NCI-H82 (cell line): Measurements from ENCODE around the gene CLP1.
A peak's percentile ranks its signal among the peaks of the same experiment; 100 is the strongest.
"Not testable (repeated sequence)": the region's sequence is repeated elsewhere in the genome, so short reads cannot be mapped to it uniquely, and the experiment has no call there.

ENCODE experiments used
- DNase-seq: peaks from one replicate; lab custom pipeline; 2025; lab: John Stamatoyannopoulos, UW

The CLP1 gene

DNA sequence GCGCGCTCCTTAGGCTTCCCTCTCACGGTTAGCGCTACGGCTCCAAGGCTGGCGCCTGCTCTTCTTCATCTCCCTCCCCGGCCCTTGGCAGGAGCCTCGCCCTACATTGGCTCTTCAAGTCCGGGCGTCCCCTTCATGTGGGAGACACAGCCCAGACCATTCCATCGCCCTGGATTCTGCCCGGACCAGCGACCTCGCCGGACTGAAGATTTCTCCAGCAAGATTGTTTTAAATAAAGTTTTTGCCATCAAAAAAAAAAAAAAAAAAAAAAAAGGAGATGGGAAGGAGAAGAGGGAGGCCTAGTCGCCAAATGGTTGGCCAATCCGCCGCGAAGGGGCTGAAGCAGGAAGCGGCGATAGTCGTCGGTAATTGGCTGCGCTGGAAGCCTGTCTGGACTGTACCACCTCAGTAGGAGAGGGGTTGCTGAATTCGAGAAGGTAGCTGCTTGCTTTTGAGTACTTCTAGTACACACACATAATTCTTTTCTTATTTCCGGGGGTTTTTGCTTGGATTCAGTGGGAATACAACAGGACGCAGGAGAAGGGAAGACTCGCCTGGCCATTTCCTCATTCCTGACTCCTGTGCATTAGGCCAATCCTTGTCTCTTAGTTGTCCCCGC lies 9.7 kb downstream of the CLP1 start:
- DNase-seq: peak; percentile 98

DNA sequence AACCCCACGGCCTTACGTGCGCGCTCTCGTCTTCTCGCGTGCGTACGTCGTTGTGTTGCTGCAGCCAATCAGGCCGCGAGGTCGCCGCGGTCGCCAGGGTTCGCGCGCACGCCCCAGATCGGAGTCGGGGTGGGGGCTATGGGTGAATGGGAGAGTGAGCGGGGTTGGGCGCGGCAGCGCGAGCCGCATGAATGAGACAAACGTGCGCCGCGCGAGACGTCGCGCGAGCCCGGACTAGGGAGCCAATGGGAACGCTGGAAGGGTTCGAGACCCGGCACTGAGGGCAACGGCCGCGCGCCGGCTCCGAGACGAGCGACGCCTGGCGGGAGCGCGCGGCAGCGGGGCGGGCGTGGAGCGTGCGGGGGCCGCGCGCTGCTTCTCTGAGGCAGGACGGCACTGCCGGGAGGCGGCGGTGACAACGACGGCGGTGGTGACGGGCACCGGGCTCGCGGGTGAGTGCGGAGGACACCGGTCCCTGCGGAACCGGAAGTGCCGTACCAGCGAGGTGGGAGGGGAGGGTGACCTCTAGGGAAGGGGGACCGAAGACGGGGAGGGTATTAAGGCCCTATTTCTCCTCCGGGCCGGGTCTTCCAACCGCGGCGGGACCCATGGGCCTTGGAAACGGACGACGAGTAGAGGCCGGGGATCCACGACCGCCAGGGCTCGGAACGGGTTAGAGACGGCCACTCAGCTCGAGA lies 10.3 kb downstream of the CLP1 start, which contains the start of gene ZDHHC5:
ZDHHC5 (plus strand) TSS at position 379 of the 698 bp plus-strand sequence. CDS start 4,977 bp downstream, outside the sequence.
- DNase-seq: peak; percentile 98

DNA sequence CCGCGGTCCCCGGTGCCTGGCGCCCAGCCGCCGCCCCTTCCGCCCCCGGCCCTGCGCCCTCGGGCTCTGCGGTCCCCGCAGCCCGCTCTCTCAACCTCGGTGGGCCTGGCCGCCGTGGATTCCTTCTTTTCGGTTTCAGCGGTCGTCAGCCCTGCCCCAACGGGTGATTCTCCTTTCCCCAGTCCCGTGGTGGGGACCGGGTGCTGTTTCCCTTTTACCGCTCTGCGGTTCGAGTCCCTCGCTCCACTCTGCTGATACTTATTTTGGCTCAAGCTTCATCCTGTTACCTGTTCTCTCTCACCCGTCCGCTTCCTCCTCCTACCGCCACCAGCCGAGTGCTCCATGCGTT lies 10.8 kb downstream of the CLP1 start:
- no peak for DNase-seq

DNA sequence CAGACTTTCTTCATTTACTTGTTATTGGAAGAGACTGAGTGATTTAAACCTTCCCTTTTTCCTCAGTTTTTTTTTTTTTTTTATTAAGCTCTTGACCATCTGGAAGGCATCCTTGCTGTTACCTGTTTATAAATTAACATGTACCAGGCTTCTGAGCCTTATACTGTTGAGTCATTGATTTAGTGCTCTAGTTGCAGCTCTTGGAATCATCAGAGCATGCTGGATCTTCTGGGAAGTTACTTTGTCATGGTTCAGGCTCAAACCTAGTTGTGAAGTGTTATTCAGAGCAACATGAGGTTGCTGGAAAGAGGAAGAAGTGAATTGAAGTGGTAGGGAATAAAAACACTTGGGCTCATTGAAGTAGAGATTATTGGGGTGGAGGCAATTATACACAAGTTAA lies 16.7 kb downstream of the CLP1 start:
- DNase-seq: no peak

DNA sequence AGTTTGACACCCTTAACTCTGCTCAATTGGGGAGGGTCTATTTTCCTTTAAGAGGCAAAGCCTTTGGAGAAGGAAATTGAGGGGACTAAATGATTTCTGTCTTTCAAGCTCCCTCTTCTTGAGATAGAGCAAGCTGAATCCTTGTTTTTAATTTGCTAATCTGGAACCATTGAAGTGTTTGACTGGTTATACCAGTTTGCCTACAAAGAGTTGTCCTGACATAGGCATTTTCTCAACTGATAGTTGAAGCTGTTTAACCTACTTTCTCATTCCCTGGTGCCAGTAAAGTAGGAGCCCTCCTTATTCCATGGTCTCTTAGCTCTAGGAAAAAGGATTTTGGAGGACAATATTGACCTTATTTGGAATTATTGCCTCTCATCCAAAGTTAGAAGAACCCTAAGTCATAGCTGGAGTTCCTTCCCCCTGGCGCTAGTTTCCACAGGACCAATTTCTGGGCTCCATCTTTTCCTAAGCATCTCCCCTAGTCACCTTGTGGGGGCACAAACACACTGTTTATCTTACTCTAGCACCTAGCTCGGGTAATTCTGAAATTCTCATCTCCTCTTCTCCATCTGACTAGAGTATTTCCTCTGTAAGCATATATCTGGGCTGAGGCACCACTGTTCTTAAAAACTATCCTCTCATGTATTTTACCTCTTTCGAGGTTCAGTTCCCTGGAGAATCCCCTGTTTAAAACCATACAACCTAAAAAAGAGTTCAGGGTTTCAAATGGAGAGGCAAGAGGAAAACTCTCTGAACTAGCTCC lies 17.8 kb downstream of the CLP1 start:
- no peak for DNase-seq

DNA sequence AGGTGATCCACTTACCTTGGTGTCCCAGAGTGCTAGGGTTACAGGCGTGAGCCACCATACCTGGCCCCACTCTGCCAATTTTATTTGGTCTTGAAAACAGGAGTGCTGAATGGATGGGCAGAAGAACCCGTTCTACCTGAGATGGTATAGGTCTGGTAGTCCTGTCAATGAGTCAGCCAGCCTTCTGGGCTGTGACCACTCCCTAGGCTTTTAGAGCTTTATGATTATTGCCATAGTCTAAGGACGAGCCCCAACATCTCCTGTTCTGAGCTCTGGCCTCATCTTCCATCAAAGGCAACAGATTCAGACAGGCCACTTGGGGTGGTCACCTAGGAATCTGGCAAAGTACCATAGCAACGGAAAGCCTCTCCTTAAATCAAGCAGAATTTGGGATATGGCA lies 21.8 kb downstream of the CLP1 start:
- no peak for DNase-seq

DNA sequence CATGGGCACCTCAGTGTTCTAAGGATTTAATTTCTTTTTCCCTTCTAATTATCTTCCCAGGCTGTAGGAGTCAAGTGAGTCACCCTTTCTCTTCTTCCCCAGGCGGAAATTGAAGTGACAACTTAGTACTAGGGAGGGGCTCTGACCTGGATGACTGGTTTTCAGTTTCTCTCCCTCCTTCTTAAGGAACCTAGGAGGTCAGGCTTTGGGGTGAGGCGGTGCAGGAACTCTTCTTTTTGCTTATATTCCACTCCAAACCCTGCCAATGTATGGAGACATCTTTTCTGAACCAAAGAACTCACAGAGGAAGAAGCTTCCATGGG lies 23.0 kb downstream of the CLP1 start:
- peak; percentile 36 for DNase-seq

DNA sequence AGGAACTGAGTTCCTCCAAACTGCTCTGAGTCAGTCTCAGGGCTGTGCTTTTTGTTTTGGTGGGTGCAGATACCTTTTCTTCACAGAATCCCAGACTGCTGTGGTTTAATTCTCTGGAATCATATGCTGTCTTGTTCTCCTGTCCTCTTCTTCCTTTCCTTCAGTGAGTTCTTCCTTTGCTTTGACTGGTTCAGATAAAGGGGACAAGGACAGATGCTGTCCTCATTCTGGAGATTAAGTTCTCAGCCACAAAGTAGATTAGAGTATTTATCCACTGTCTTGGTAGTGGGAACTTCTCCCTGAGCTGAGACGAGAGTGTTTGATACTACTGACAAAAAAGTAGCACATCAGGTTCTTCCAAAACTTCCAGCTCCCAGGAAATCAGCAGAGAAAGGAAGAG lies 23.6 kb downstream of the CLP1 start:
- DNase-seq: peak; percentile 88

DNA sequence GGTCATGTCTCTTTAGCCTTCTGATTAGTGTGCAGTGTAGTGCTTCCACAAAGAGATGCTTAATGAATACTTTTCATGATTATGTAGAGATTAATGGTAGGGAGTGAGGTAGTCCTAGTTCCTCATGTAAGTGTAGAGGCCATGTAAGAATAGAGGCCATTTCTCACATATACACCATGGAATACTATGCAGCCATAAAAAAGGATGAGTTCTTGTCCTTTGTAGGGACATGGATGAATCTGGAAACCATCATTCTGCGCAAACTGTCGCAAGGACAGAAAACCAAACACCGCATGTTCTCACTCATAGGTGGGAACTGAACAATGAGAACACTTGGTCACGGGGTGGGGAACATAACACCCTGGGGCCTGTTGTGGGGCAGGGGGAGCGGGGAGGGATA lies 32.9 kb downstream of the CLP1 start:
- not testable (repeated sequence) for DNase-seq

DNA sequence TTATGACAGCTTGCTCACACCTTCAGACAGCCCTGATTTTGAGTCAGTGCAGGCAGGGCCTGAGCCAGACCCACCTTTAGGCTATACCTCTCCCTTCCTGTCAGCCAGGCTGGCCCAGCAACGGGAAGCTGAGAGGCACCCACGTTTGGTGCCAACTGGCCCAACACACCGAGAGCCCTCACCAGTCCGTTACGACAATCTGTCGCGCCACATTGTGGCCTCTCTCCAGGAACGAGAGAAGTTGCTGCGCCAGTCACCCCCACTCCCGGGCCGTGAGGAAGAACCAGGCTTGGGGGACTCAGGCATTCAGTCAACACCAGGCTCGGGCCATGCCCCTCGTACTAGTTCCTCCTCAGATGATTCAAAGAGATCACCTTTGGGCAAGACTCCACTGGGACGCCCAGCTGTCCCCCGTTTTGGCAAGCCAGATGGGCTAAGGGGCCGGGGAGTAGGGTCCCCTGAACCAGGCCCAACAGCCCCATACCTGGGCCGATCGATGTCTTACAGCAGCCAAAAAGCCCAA lies 41.3 kb downstream of the CLP1 start:
- DNase-seq: no peak

DNA sequence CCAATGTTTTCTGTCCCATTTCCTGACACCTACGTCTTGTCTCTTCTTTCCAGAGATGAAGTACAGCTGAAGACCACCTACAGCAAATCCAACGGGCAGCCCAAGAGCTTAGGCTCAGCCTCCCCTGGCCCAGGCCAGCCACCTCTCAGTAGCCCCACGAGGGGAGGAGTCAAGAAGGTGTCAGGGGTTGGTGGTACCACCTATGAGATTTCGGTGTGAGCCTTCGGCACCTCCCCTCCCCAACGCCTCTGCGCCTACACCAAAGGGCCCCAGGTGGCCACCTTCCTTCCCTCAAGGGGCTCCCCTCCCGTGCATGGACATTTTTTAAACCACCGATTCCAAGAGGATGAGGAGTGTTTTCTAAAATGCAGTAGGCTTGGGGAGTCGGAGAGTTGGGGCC lies 42.3 kb downstream of the CLP1 start:
- no peak for DNase-seq

DNA sequence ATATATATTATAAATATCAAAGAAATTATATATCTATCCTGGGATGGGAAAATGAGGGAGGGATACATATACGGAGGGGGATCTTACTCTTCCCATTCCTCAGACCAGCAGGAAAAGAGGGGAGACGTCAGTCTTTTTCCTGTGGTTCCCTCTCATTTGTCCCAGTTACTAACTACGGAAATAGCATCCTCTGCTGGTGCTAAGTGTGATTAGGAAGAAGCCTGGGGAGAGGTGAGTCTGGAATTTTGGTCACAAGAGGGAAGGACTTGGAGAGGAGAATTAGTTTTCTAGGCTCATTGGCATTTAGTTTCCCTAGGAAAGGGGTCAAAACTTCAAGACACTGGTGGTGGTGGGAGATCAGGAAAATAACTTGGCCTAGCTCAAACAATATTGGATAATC lies 42.9 kb downstream of the CLP1 start:
- DNase-seq: peak; percentile 37

DNA sequence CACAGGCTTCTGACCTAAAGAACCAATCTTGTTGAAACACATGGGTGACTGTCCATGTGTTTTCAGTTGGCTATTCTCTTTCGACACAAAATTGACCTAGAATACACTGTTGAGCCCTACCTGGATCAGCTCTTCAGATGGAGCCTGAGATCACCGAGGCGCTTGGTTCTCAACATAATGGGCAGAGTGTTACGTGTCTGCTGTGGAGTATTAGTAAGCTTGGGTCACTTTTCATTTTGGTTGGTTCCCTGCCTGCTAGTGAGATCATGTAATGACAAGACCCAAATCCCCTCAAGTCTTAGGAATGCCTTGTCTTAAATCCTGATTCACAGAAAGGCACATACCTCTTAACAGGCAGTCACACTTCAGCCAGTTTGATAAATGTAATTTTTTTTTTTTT lies 45.8 kb downstream of the CLP1 start:
- no peak for DNase-seq

DNA sequence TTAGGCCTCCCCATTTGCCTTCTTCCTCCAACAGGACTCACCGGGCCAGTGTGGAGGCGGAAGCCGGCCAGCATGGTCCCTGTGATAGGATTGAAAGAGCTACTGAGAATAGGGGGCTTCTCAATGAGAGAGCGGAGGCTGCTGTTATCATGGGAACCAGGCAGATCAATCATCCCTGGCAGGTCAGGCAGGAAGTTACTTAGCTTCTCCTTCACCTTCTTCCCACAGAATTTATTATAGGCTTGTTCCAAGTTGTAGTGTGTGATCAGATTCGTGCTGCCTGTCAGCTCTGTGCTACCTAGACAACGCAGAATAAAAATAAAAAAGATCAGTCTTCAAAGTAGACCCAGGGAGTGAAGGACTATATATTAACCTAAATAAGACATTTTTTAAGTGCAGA lies 47.4 kb downstream of the CLP1 start:
- no peak for DNase-seq

DNA sequence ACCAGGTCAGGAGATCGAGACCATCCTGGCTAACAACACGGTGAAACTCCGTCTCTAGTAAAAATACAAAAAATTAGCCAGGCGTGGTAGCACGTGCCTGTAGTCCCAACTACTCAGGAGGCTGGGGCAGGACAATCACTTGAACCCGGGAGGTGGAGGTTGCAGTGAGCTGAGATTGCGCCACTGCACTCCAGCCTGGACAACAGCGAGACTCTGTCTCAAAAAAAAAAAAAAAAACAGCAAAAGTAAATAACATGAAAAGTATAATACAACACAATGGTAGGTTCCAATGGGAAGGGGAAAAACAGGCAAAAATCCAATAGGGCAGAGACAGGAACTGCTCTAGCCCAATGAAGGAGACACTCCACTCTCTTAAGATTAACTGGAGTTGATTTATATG lies 47.9 kb downstream of the CLP1 start:
- DNase-seq: not testable (repeated sequence)

DNA sequence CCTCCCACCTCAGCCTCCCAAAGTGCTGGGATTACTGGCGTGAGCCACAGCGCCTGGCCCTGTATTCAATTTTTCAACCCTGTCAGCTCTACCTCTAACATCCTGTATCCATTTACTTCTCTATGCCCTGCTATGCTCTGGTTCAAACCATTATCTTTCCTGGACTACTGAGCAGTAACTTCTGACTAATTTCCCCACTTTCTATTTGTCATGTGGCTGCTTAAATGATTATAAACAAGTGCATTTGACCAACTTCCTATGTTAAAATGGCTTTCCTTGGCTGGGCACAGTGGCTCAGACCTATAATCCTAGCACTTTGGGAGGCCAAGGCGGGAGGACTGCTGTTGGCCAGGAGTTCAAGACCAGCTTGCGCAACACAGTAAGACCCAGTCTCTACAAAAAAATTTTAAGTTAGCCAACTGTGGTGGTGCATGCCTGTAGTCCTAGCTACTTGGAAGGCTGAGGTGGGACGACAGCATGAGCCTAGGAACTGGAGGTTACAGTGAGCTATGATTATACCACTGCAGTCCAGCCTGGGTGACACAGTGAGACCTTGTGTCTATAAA lies 52.3 kb downstream of the CLP1 start:
- no peak for DNase-seq
